Neutrophil (primary cell): ENCODE data around the gene GART.

Source experiments
- H3K27ac ChIP-seq: fragments of 200-600 bp; sonication (generic); 2 replicates; pipeline ENCODE4 v1.5.1; 2016; ENCODE audit warnings: mild to moderate bottlenecking, moderate library complexity
- H3K27me3 ChIP-seq: fragments of 200-600 bp; sonication (generic); 2 replicates; pipeline ENCODE4 v1.6.0; 2016; ENCODE audit warnings: mild to moderate bottlenecking
- H3K36me3 ChIP-seq: fragments of 200-600 bp; sonication (generic); 2 replicates; pipeline ENCODE4 v1.5.1; 2017
- H3K4me1 ChIP-seq, 2 experiments: fragments of 200-600 bp in 1 of 2; sonication (generic) in 1 of 2; 1 replicate in 1 of 2; 2 replicates in 1 of 2; pipeline versions ENCODE4 v1.5.1 to v1.6.1; 2013 to 2016; ENCODE audit warnings: low read depth in 1 of 2, low read length in 1 of 2, mild to moderate bottlenecking in 1 of 2, moderate library complexity in 1 of 2; ENCODE audit not compliant: control insufficient read depth in 1 of 2, insufficient read depth in 1 of 2
- H3K4me3 ChIP-seq, 2 experiments: fragments of 200-600 bp in 1 of 2; sonication (generic) in 1 of 2; 1 replicate in 1 of 2; 2 replicates in 1 of 2; pipeline ENCODE4 v1.5.1; 2013 to 2016; ENCODE audit warnings: low read depth in 1 of 2, low read length in 1 of 2, mild to moderate bottlenecking in 1 of 2, moderate library complexity in 1 of 2
- H3K9me3 ChIP-seq: fragments of 200-600 bp; sonication (generic); 2 replicates; pipeline ENCODE4 v1.5.1; 2016
- CTCF ChIP-seq: fragments of 200-600 bp; sonication (generic); IDR thresholded peaks from 2 replicates; pipeline ENCODE4 v1.5.1; 2016; ENCODE audit warnings: antibody characterized with exemption

The GART gene

DNA sequence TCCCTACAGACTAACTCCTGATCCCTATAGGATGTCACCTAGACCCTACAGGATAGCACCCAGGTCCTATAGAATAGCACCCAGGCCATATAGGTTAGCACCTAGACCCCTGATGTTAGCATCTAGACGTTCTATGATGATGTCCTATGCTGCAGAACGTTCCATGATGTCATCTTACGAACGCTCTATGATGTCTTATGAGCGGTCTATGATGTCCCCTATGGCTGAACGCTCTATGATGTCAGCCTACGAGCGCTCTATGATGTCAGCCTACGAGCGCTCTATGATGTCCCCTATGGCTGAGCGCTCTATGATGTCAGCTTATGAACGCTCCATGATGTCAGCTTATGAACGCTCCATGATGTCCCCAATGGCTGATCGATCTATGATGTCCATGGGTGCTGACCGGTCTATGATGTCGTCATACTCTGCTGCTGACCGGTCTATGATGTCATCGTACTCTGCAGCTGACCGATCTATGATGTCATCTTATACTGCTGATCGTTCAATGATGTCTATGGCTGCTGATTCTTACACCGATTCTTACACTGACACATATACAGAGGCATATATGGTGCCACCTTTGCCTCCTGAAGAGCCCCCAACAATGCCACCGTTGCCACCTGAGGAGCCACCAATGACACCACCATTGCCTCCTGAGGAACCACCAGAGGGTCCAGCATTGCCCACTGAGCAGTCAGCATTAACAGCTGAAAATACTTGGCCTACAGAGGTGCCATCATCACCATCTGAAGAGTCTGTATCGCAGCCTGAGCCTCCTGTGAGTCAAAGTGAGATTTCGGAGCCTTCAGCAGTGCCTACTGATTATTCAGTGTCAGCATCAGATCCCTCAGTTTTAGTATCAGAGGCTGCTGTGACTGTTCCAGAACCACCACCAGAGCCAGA lies 10.4 kb upstream of the GART start:
- H3K4me3 ChIP-seq, result no peak overlapping the region
- H3K9me3 ChIP-seq, result no peaks in the 10 kb centered on the region
- peak overlapping the region; percentile 15 for H3K27ac ChIP-seq
- no peak for TF ChIP-seq CTCF
- no peaks in the 10 kb centered on the region for H3K27me3 ChIP-seq
- H3K4me1 ChIP-seq, result no peaks in the 10 kb centered on the region
- H3K36me3 ChIP-seq, result peaks cover 93% of the 10 kb centered on the region

- H3K9me3 ChIP-seq, result no peaks in the 10 kb centered on the region
- peaks cover 96% of the 10 kb centered on the region for H3K36me3 ChIP-seq
- TF ChIP-seq CTCF, result no peak
- H3K4me1 ChIP-seq, result peaks cover 0 to under 1% of the 10 kb centered on the region in 2 experiments
- no peak overlapping the region for H3K4me3 ChIP-seq
- no peaks in the 10 kb centered on the region for H3K27me3 ChIP-seq
- H3K27ac ChIP-seq, result no peak overlapping the region
These were observed 9.7 kb upstream of the GART start for GRCh38 chr21:33551664-33552063.

DNA sequence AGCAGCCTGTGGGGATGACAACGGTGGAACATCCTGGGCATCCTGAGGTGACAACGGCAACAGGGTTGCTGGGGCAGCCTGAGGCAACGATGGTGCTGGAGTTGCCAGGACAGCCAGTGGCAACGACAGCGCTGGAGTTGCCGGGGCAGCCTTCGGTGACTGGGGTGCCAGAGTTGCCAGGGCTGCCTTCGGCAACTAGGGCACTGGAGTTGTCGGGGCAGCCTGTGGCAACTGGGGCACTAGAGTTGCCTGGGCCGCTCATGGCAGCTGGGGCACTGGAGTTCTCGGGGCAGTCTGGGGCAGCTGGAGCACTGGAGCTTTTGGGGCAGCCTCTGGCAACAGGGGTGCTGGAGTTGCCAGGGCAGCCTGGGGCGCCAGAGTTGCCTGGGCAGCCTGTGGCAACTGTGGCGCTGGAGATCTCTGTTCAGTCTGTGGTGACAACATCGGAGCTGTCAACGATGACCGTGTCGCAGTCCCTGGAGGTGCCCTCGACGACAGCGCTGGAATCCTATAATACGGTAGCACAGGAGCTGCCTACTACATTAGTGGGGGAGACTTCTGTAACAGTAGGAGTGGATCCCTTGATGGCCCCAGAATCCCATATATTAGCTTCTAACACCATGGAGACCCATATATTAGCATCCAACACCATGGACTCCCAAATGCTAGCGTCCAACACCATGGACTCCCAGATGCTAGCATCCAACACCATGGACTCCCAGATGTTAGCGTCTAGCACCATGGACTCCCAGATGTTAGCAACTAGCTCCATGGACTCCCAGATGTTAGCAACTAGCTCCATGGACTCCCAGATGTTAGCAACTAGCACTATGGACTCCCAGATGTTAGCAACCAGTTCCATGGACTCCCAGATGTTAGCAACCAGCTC lies 9.1 kb upstream of the GART start:
- Histone ChIP-seq H3K27ac (no peak overlapping the region), H3K36me3 (peaks cover 97% of the 10 kb centered on the region), H3K9me3 (no peaks in the 10 kb centered on the region), H3K4me3 (no peak overlapping the region), H3K4me1 (peaks cover 6 to 7% of the 10 kb centered on the region in 2 experiments), H3K27me3 (no peaks in the 10 kb centered on the region)
- no peak for TF ChIP-seq CTCF

- H3K4me1 ChIP-seq, result peaks cover 15 to 16% of the 10 kb centered on the region in 2 experiments
These were observed 8.2 kb upstream of the GART start for GRCh38 chr21:33549848-33550771.

More at GRCh38 chr21:33549848-33550771, 8.2 kb upstream of the GART start:
- Histone ChIP-seq H3K27me3 (no peaks in the 10 kb centered on the region), H3K4me3 (no peak overlapping the region), H3K9me3 (no peaks in the 10 kb centered on the region), H3K27ac (peak overlapping the region; percentile 17), H3K36me3 (peaks cover 88% of the 10 kb centered on the region)
- no peak for TF ChIP-seq CTCF
